G401 (cell line): ENCODE data around the gene ZNF827. TPM values are rescaled to one million over a fixed set of nuclear protein-coding genes. Genes with fewer than 3 reads are reported as not detected.
A peak's percentile ranks its signal among the peaks of the same experiment; 100 is the strongest.
"Not testable (repeated sequence)": the region's sequence is repeated elsewhere in the genome, so short reads cannot be mapped to it uniquely, and the experiment has no call there.

Experiments used
- DNase-seq: peaks from one replicate; pipeline ENCODE4 v3.0.0-alpha.2; 2015; ENCODE audit warnings: low spot score
- in situ Hi-C: cut with HindIII; loops from 2 replicates; pipeline ENCODE4 v1.10.0; 2016; ENCODE audit warnings: low sequenced_read_pairs, mixed read lengths
- total RNA-seq: library from RNA; depleted of rRNA; stranded (reverse); fragments of >200 nt; shearing (Covaris generic); gene quantifications from 2 replicates; pipeline ENCODE4 v1.2.3, GENCODE V29; 2014

ZNF827 gene
- total RNA-seq, 1 experiment from 2014 or later: 2.1 TPM

DNA sequence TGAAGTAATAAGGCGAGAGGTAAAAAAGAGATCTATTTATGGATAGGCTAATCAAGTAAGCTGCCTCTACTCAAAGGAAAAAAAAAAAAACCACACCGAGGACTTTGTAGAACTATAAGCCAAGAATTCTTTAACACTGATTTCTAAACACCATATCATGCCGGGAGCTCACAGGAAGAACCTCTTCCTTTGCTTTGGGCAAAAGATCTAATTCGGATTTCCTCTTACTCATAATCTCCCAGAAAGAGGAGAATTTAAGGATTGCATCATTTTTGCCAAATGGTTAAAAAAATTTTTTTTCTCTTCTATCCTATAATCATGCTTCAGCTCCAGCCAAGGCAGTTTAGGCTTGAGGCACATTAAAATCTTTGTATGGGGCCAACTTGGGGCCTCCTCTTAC, 95.5 kb downstream of the ZNF827 start:
- in situ Hi-C loops: no loop called here
- DNase-seq: no peak

DNA sequence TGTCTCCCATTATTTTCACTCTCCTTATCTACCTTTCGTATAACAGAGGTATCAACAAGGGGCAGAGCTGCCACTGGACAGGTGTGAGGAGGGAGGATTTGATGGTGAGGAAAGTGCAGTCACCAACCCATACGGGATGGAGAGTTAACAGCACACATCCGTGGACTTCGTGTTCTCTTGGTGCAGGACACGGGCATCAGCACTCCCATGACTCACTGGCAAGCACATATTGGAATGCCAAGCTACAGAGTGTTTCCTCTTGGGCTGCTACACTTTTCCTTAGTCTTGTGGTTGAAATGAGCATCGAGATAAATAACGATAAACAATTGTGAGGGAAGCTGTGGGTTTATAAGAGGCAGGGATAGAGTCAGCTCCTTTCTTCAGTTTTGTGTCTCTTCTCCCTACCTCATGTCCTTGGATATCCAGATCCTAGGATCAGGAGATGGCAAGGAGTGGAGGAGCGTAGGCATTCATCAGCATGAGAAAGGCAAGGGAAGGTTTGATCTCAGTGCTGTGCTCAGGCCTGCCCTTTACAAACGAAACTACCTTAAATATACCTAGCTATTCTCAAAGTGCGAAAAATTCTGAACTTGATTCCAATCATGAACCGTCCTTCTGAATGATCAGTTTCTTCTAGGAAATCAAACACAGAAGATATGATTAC, 96.3 kb downstream of the ZNF827 start:
- in situ Hi-C loops: no loop called here
- no peak for DNase-seq

GRCh38 chr4:145840801-145841200, 97.8 kb downstream of the ZNF827 start:
- in situ Hi-C loops: no loop called here
- no peak for DNase-seq

GRCh38 chr4:145840162-145840768, 98.4 kb downstream of the ZNF827 start:
- peak; percentile 65 for DNase-seq
- in situ Hi-C loops: no loop called here

- in situ Hi-C loops: no loop called here
- DNase-seq: no peak
Observed at GRCh38 chr4:145839151-145839550, 99.5 kb downstream of the ZNF827 start.

DNA sequence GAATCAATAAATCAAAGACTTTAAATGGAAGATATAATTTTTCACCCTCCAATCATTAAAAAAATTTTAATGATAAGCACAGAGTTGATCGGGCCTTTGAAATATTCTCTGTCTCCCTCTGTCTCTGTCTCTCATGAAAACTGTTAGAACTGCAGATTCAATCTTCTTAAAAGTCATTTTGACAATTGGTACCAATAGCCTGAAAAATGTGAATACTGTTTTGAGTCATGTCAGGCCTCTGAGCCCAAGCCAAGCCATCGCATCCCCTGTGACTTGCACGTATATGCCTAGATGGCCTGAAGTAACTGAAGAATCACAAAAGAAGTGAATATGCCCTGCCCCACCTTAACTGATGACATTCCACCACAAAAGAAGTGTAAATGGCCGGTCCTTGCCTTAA, 106.2 kb downstream of the ZNF827 start:
- in situ Hi-C loops, DNase-seq: not testable (repeated sequence)

DNA sequence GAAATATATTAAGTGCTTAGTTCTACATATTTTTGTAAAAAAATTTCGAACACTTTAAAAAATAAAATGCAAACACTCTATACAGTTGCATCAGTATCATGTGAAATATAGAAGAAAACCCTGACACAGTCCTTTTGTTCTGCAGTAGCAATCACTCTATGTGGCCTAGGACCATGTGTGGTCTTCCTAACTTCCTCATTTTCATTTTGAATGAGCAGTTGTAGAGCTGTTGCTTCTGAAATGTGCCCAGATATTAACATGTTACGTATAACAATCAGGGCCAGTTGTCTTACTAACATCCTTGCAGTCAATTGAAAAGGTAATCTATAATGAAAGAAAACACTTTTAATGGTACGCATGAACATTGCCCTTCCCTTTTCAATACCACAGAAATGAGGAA, 107.9 kb downstream of the ZNF827 start:
- DNase-seq: no peak

DNA sequence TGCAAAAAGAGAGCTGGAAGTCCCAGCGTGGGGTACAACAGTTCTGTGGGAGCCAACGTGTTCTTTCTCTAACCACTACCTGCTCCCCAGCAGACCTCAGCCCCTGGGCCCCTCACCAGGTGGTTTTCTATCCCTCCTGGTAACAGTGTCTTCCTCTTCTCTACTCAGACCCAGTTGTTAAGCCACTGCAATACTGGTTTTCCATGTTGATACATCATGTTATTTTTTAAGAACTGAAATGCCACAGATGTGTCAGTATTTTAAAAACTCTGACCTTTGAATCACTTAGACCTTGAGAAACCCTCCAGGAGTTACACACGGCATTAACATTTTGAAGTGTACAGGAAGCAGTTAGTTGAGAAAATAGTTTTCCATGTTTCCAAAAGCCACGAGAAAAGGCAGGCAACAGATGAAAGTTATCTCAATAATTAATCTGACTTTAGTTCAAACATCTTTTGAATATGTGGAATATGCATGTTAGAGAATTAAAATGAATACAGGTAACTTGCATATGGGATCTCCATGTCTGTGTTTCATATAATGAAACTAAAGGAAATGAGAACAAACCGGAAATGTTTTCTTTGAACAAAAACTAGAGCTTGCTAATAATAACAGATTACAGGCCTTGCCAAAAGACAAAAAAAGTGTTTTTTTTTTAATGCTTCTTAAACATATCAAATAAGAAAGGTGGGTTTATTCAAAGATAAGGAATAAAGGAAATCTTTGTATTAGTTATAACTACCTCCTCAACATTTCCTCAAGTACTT, 108.8 kb downstream of the ZNF827 start:
- no peak for DNase-seq
- in situ Hi-C loops: no loop called here

More for the DNA sequence above, 107.9 kb downstream of the ZNF827 start:
- in situ Hi-C loops: no loop called here

GRCh38 chr4:145828802-145829485, 109.7 kb downstream of the ZNF827 start:
- in situ Hi-C loops: no loop called here
- DNase-seq: no peak

- peak; percentile 76 for DNase-seq
- in situ Hi-C loops: no loop called here
Observed at GRCh38 chr4:145827885-145828284, 110.7 kb downstream of the ZNF827 start.

GRCh38 chr4:145825255-145825654, 113.4 kb downstream of the ZNF827 start:
- in situ Hi-C loops: no loop called here
- no peak for DNase-seq

- in situ Hi-C loops: no loop called here
- DNase-seq: no peak
Observed at GRCh38 chr4:145824463-145824862, 114.2 kb downstream of the ZNF827 start.

- in situ Hi-C loops: no loop called here
Observed at GRCh38 chr4:145823743-145824142, 114.9 kb downstream of the ZNF827 start.

GRCh38 chr4:145822581-145822980, 116.0 kb downstream of the ZNF827 start:
- no peak for DNase-seq
- in situ Hi-C loops: no loop called here

More at GRCh38 chr4:145823743-145824142, 114.9 kb downstream of the ZNF827 start:
- DNase-seq: no peak

DNA sequence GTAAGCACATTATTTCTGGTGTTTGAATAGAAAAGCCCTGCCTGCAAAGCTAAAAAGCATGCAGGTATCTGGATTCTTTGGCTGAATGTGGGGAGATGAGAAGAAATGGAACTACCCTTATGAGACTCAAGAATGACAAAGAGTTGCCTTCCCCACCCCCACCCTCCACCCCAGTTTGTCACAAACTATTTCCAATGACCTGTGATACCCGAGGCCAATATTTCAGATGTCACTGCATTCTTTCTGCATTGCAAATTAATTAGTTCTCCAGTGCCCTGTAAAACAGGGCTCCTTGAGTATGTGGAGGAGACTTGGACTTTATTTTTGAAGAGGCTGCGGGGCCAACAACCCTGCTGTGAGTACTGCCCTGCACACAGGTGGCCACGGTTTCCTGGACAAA, 116.4 kb downstream of the ZNF827 start:
- peak; percentile 44 for DNase-seq
- in situ Hi-C loops: no loop called here

- in situ Hi-C loops: no loop called here
- no peak for DNase-seq
Observed at GRCh38 chr4:145821766-145822165, 116.9 kb downstream of the ZNF827 start.

- DNase-seq: peak; percentile 43
- in situ Hi-C loops: no loop called here
Observed at GRCh38 chr4:145820407-145820806, 118.2 kb downstream of the ZNF827 start.

GRCh38 chr4:145819853-145820181, 118.8 kb downstream of the ZNF827 start:
- in situ Hi-C loops: no loop called here
- DNase-seq: peak; percentile 96

DNA sequence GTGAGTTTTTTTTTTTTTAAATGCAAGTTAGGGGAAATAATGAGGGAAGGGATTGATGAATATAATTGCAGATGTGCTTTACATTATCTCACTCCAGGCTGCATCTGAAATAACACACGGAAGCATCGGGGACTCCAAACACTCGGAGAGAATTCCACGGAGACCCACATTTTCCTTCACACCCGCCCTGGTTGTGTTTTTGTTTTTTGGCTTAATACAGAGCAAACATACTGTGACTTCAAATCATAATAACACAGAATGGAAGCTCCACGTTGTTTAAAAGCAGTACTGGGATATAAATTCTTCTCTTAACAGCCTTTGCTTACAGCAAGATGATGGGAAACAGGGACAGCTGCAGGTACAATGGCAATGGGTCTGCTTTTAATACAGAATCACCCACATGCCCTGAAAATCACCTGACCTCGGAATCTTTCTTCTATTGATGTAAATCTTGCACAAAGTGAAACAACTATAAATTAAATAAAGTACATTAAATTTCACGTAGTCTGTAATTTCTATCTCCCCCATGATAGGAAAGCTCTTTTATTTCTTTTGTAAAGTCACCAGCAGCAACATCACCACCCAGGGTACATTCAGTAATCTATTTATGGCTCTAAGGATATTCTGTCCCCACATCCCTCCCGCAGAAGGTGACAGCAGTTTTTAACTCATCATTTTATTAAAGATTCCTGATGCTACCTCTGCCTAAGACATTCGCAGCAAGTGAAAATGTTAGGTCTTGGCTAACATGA, 119.3 kb downstream of the ZNF827 start:
- peak; percentile 62 for DNase-seq
- in situ Hi-C loops: no loop called here
